C4-2B (cell line): Measurements from ENCODE around the gene UVRAG.

ENCODE experiments used
- ZFX ChIP-seq: fragments of 450-650 bp; IDR thresholded peaks from 2 replicates; pipeline ENCODE4 v1.6.1; 2017
- TF ChIP-seq, protein P1 (sequence below): fragments of 450-650 bp; conservative IDR thresholded peaks from 2 replicates; pipeline ENCODE4 v1.5.1; 2017; ENCODE audit warnings: mild to moderate bottlenecking

DNA sequence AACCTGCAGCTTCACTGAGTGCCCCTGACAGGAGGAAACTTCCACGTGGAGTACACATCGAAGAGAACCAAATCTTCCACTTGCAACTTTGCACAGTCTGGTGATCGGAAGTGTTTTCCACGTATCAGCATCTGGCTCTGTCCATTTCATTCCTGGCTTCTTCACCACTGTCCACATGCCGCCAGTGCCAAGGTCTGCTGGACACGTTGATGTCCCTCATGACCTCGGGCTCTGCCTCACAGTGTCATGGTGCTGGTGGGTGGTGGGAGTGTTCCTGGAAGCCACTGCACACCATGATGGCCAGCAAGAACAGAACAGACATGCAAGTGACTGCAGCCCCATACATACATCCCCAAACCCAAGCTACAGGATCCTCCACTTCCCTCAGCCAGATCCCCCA lies 342.9 kb downstream of the UVRAG start:
- TF ChIP-seq, protein P1, sequence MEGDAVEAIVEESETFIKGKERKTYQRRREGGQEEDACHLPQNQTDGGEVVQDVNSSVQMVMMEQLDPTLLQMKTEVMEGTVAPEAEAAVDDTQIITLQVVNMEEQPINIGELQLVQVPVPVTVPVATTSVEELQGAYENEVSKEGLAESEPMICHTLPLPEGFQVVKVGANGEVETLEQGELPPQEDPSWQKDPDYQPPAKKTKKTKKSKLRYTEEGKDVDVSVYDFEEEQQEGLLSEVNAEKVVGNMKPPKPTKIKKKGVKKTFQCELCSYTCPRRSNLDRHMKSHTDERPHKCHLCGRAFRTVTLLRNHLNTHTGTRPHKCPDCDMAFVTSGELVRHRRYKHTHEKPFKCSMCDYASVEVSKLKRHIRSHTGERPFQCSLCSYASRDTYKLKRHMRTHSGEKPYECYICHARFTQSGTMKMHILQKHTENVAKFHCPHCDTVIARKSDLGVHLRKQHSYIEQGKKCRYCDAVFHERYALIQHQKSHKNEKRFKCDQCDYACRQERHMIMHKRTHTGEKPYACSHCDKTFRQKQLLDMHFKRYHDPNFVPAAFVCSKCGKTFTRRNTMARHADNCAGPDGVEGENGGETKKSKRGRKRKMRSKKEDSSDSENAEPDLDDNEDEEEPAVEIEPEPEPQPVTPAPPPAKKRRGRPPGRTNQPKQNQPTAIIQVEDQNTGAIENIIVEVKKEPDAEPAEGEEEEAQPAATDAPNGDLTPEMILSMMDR = no peak
- TF ChIP-seq ZFX = no peak
